ENCODE data around the gene ST8SIA4. TPM values are rescaled to one million over a fixed set of nuclear protein-coding genes. Genes with fewer than 3 reads are reported as not detected.

ST8SIA4 gene
- polyA plus RNA-seq, 5 donors, result 6.7 to 12.3 (median 9.9) TPM

DNA sequence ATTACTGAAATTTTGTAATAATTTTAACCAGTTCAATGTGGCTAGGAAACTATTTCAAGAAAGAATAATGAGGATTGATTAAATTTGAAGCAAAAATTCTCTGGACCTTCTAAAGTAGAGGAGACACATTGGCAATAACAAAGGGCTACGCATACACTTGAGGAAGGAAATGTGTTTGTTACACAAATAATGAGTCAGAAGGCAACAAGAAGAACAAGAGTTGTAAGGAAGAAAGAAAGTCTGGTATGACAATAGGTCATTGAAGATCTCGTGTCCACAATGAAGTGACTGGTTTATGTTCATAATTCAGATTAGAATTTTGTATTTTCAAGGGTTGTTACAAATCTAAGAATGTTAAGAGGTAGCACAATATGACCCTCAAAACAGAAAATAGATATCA, 25.8 kb downstream of the ST8SIA4 start:
- no peak for DNase-seq

- no peak for DNase-seq
Observed at GRCh38 chr5:100872408-100873190, 30.5 kb downstream of the ST8SIA4 start.

GRCh38 chr5:100867039-100867562, 36.0 kb downstream of the ST8SIA4 start:
- no peak for DNase-seq

- DNase-seq, result no peak
Observed at GRCh38 chr5:100864931-100865330, 38.2 kb downstream of the ST8SIA4 start.

DNA sequence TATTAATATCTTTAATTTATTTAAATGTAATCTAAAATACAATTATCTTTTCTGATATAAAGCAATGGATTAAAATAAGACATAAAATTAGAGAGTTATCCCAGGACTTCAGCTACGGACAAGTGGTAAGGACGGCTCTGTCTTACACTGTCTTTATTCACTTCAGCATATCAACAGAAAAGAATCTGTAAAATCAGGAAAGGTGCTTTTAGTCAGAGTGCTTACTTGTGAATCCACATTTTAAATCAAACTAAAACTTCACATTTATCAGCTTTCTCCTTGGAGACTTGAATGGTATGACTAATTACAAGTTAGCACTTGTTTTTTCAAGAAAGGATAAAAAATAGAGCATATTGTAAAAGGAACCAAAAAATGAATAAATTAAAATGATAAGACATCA, 39.3 kb downstream of the ST8SIA4 start:
- DNase-seq, result no peak

DNA sequence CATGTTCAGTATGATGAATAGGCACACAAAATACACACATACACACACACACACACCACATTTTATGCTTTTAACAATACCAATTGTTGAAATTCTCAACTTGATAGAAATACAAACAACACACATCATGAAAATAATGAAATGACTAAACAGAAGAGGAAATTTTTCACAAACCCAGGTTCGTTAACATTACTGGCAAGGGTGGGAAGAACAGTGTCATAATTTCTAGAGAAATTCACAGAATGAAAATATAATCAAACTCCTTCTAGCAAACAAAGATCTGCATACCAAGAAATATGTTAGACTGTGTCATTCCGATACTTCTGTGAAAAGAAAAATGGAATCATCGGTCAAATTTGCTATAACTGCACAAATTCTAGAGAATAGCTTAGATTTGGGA, 41.9 kb downstream of the ST8SIA4 start:
- DNase-seq, result no peak

- no peak for DNase-seq
Observed at GRCh38 chr5:100860407-100860806, 42.7 kb downstream of the ST8SIA4 start.

GRCh38 chr5:100858987-100859545, 44.0 kb downstream of the ST8SIA4 start:
- DNase-seq, result no peak

DNA sequence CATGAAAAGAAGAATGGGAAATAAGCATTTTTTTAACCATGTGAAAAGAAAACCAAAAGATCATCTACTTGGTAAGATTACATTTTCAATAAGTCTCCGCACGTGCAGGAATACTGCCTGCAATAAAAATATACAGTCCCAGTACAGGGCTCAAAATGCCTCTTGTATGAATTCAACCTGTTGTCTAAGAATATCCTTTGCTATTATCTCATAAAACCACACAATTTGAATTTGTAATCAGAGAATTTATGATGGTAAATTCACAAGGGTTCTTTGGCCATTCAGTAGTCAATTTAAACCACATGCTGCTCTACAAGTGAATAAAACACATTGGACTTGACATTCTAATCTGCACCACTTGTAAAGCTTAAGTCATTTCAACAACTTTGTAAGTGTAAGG, 46.6 kb downstream of the ST8SIA4 start:
- no peak for DNase-seq

DNA sequence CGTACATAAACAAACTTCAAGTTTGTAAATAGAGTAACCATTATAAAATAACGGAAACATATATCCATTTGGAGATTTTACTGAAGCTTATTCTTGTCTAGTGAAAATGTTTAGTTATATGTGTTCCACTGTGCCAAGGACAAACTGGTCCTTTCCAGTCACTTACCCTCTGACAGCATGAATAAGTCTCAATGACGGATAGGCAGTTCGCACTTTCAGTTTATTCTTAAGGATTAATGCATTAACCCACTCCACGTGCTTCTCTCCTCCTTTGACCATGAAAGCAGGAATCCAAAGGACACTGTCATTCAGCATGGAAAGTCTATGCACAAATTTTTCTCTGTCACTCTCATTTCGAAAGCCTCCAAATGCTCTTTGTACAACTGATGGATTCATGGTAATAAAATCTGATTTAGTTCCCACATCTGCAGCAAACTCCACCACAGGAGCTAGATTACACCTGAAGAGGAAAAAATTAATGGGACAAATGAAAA, 47.1 kb downstream of the ST8SIA4 start:
- DNase-seq, result no peak

DNA sequence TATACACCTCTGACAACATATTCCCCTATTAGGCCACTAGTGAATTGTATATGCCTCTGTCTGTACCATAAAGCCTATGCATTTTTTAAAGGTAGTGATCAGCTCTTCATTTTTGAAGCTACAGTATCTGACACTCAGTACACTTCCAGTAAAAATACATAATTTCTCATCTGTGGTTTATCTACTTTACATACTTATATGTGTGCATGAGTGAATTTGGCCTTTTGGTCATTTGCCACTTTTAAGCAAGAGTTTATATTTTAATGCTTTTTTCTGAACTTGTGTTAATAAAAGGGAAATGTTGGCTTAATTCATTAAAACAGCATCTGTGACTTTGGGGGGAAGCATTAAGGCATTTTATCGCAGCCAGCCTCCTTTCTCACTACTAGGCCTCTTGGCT, 47.8 kb downstream of the ST8SIA4 start:
- DNase-seq, result no peak

DNA sequence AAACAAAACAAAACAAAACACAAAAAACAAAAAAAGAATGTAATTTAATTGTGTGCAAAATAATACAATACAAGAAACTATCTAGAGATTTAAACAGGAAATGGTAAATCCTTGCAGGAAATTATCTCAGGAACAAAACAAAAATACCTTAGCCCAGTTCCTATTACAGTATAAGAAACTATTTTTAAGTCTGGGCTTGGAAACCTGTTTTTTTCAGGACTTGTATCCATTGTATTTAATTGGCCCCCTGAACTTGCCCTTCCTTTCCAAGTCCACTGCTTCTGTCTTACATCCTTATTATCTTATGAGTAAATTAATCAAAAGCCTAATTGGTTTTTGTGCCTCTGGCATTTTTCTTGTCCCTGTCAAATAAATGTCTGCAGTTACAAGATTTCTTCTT, 48.5 kb downstream of the ST8SIA4 start:
- DNase-seq, result no peak

DNA sequence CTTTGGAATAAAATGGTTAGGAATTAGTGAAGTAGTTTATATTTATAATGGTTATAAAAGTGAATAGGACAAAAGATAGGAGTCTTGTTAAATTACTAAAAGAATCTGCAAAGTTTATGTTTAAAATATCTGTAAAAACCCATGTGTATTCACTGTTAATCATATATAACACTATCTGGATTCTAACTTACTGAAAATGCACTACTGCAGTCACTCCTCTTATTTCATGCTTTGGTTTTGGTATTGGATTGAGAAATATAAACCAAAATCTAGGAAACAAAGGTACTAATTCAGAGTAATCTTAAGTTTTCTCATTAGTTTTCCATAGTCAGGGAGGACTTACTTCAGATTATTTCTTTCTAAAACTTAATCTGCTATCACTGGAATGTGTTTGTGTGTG, 49.5 kb downstream of the ST8SIA4 start:
- DNase-seq, result no peak

- DNase-seq, result no peak
Observed at GRCh38 chr5:100852988-100853449, 50.1 kb downstream of the ST8SIA4 start.

GRCh38 chr5:100852051-100852450, 51.0 kb downstream of the ST8SIA4 start:
- DNase-seq, result no peak

- DNase-seq, result no peak
Observed at GRCh38 chr5:100846772-100847171, 56.3 kb downstream of the ST8SIA4 start.

DNA sequence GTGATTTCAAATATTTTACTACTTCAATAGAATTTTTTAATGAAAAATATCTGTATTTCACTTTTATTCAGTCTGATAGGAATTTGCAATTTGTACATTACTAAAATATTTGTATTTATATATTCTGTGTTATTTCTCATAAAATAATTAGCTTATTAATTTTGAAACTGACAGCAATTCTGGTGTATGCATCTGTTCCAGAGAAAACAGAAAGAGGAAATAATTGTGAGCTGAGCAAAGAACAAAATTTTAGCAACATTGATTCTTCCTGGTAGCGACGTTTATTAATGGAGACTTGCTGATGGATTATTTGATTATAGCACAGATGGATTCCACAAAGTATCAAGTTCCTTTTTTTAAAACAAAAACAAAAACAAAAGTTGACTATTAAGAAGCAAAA, 61.0 kb downstream of the ST8SIA4 start:
- DNase-seq, result no peak

DNA sequence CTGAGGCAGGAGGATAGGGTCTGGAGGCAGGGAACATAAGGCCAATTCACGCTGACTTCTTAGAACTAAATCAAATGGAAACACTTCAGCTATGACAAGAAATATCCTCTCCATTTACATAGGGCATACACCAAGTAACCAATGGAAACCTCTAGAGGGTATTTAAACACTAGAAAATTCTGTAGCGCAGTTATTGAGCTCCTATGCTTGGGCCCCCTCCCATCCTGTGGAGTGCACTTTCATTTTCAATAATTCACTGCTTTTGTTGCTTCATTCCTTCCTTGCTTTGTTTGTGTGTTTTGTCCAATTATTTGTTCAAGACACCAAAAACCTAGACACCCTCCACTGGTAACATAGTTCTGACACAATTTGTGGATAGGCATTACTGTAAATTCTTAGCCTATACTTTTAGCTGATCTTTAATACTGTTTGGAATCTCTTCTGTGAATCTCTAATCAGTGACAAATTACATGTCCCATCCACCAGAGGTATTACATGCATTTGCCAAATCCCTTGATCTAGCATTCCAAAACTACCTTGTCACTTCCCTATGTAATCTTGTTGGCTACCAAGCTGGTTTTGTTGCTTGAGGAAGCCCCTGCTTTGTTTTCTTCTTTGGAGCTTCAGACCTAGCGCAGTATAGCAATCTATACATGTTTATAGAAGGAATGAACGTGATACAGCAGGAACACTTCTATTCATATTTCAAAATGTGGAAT, 61.6 kb downstream of the ST8SIA4 start:
- no peak for DNase-seq

DNA sequence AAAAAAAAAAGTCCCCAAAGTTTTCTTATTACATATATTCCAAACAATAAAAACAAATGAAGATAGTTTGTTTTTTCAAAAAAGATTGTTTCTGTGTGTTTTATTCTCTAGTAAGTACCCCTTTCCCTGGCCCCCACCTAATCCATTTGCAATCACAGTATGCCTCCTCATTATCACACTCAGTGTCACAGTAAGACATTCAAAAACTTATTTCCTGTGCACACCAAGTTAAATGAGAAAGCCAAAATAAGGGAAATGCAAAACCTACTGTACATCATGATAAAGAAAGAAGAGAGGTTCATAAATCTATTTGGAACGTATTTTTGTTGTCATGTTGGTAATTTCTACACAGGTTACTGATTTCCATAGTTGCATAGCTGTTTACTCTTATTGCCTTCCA, 62.3 kb downstream of the ST8SIA4 start:
- DNase-seq, result no peak

GRCh38 chr5:100840370-100840769, 62.7 kb downstream of the ST8SIA4 start:
- DNase-seq, result no peak

DNA sequence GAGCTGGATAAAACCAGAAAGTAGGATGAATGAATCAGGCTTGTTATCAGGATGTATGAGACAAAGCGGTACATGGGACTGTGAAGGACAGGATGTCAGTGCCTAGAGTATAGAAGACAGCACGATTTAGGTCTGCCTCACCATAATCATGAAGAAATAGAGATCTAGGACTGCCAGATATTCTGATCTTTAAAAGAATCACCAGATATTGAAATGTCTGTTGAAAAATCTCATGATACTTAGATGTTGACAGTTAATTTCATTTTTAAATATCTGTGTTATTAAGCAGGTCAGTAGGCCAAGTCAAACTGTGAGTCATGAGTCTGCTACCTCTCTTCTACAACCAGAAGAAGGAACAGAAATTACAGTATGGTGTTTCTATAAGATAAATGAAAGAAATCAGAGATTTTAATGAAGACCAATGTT, 65.0 kb downstream of the ST8SIA4 start:
- DNase-seq, result no peak

- no peak for DNase-seq
Observed at GRCh38 chr5:100834519-100834918, 68.6 kb downstream of the ST8SIA4 start.
